Measurements from ENCODE around the gene CTRB2.

CTRB2 gene

GRCh38 chr16:75160386-75160785, 46.6 kb downstream of the CTRB2 start:
- DNase-seq (ENCODE audit: low spot score) = no peak
